Jurkat, Clone E6-1 (cell line): ENCODE results near the gene GNLY.
"Not testable (repeated sequence)": the region's sequence is repeated elsewhere in the genome, so short reads cannot be mapped to it uniquely, and the experiment has no call there.

Experiments used
- DNase-seq: peaks from one replicate; pipeline ENCODE4 v3.0.0-alpha.2; 2011; ENCODE audit warnings: low read depth, low spot score
- H3K4me3 ChIP-seq: 2 replicates; pipeline ENCODE4 v1.5.1; 2011; ENCODE audit warnings: mild to moderate bottlenecking, low read length, control low read depth, moderate library complexity

GNLY gene

GRCh38 chr2:85662899-85663593, 31.1 kb upstream of the GNLY start:
- H3K4me3 ChIP-seq = no peak overlapping the region
- no peak for DNase-seq

GRCh38 chr2:85663594-85664565, 30.3 kb upstream of the GNLY start:
- DNase-seq = no peak
- no peak overlapping the region for H3K4me3 ChIP-seq

- no peak for DNase-seq
- no peak overlapping the region for H3K4me3 ChIP-seq
These were observed 28.8 kb upstream of the GNLY start for GRCh38 chr2:85665264-85665937.

- no peak overlapping the region for H3K4me3 ChIP-seq
- DNase-seq = no peak
These were observed 28.1 kb upstream of the GNLY start for GRCh38 chr2:85666016-85666415.

- DNase-seq = no peak
- no peak overlapping the region for H3K4me3 ChIP-seq
These were observed 27.5 kb upstream of the GNLY start for GRCh38 chr2:85666435-85667316.

- no peak for DNase-seq
- no peak overlapping the region for H3K4me3 ChIP-seq
These were observed 26.6 kb upstream of the GNLY start for GRCh38 chr2:85667561-85668008.

GRCh38 chr2:85668009-85668856, 25.9 kb upstream of the GNLY start, which contains the start of gene SFTPB:
Gene SFTPB (minus strand): TSS chr2:85668199. CDS start chr2:85668183, 16 bp downstream.
- no peak within 1 kb of the TSS for H3K4me3 ChIP-seq
- DNase-seq = no peak

GRCh38 chr2:85668857-85669142, 25.4 kb upstream of the GNLY start:
- no peak overlapping the region for H3K4me3 ChIP-seq
- no peak for DNase-seq

GRCh38 chr2:85669549-85669948, 24.6 kb upstream of the GNLY start:
- no peak for DNase-seq
- H3K4me3 ChIP-seq = no peak overlapping the region

GRCh38 chr2:85670416-85670815, 23.7 kb upstream of the GNLY start:
- not testable (repeated sequence) for H3K4me3 ChIP-seq, DNase-seq

- H3K4me3 ChIP-seq = no peak overlapping the region
- no peak for DNase-seq
These were observed 21.7 kb upstream of the GNLY start for GRCh38 chr2:85672456-85672855.

- DNase-seq = no peak
- H3K4me3 ChIP-seq = no peak overlapping the region
These were observed 20.3 kb upstream of the GNLY start for GRCh38 chr2:85673716-85674375.

- DNase-seq = no peak
- no peak overlapping the region for H3K4me3 ChIP-seq
These were observed 19.7 kb upstream of the GNLY start for GRCh38 chr2:85674417-85674816.

GRCh38 chr2:85675427-85675826, 18.7 kb upstream of the GNLY start:
- DNase-seq = no peak
- no peak overlapping the region for H3K4me3 ChIP-seq

GRCh38 chr2:85675866-85676548, 18.2 kb upstream of the GNLY start:
- no peak overlapping the region for H3K4me3 ChIP-seq
- DNase-seq = no peak

- H3K4me3 ChIP-seq = no peak overlapping the region
- no peak for DNase-seq
These were observed 15.8 kb upstream of the GNLY start for GRCh38 chr2:85678377-85678776.
